ENCODE results near the gene ADAT3. TPM values are rescaled to one million over a fixed set of nuclear protein-coding genes. Genes with fewer than 3 reads are reported as not detected.

The ADAT3 gene
- total RNA-seq (2014; rRNA removed; shearing (Covaris generic)), result 4.7 and 4.8 TPM in 2 replicates

GRCh38 chr19:1905110-1905862 lies at the start of gene ADAT3, which contains the start of gene SCAMP4:
ADAT3 (plus strand) TSS chr19:1905399; CDS start chr19:1912048, 6,649 bp downstream.
SCAMP4 (plus strand) TSS chr19:1905399; CDS start chr19:1915020, 9,621 bp downstream.
- H3K9me3 ChIP-seq (replicated peaks), result no peaks in the 10 kb centered on the region

GRCh38 chr19:1855828-1856255 lies 49.4 kb upstream of the ADAT3 start:
- Histone ChIP-seq H3K4me3 (peak overlapping the region; percentile 65), H3K36me3 (no peaks in the 10 kb centered on the region), H3K27ac (peak overlapping the region; percentile 56), H3K27me3 (no peaks in the 10 kb centered on the region), H3K4me1 (peaks cover 15% of the 10 kb centered on the region), H3K9me3 (replicated peaks) (no peaks in the 10 kb centered on the region)
- no peak for DNase-seq

More at GRCh38 chr19:1905110-1905862, at the start of gene ADAT3, which contains the start of gene SCAMP4:
- Histone ChIP-seq H3K36me3 (no peaks in the 10 kb centered on the region), H3K27ac (peak within 1 kb of the TSS; percentile 56), H3K27me3 (no peaks in the 10 kb centered on the region), H3K4me1 (peaks cover 14% of the 10 kb centered on the region), H3K4me3 (peak within 1 kb of the TSS; percentile 71)
- DNase-seq, result peak; percentile 98 to 99

DNA sequence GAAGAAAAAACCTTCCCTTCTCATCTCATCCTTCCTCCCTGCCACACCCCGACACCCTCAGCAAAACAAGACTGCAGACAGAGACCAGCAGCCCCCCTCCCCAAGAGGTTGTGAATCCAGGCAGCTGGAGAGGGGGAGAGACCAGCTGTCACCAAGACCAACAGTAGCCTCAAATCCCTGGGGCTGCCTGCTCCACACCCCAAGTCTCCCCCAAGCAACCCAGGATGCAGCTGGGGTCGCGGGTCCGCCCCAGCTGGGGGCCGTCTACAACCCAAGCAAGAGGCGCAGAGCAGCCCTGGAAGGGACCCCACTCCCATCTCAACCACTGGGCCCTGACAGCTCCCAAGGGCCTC lies 48.9 kb upstream of the ADAT3 start:
- Histone ChIP-seq H3K27me3 (no peaks in the 10 kb centered on the region), H3K27ac (peak overlapping the region; percentile 56), H3K9me3 (replicated peaks) (no peaks in the 10 kb centered on the region), H3K4me1 (peaks cover 15% of the 10 kb centered on the region), H3K4me3 (peak overlapping the region; percentile 65), H3K36me3 (no peaks in the 10 kb centered on the region)
- DNase-seq, result peak; percentile 49 to 57

- DNase-seq, result peak; percentile 56 to 64
- Histone ChIP-seq H3K9me3 (replicated peaks) (no peaks in the 10 kb centered on the region), H3K27me3 (no peaks in the 10 kb centered on the region), H3K27ac (peak overlapping the region; percentile 56), H3K36me3 (no peaks in the 10 kb centered on the region), H3K4me3 (peak overlapping the region; percentile 65), H3K4me1 (peaks cover 15% of the 10 kb centered on the region)
These were observed 48.2 kb upstream of the ADAT3 start for GRCh38 chr19:1856698-1857603.

GRCh38 chr19:1857648-1858326 lies 47.4 kb upstream of the ADAT3 start:
- no peak for DNase-seq
- Histone ChIP-seq H3K27me3 (no peaks in the 10 kb centered on the region), H3K4me3 (peak overlapping the region; percentile 65), H3K36me3 (no peaks in the 10 kb centered on the region), H3K4me1 (peaks cover 15% of the 10 kb centered on the region), H3K27ac (peak overlapping the region; percentile 56), H3K9me3 (replicated peaks) (no peaks in the 10 kb centered on the region)

DNA sequence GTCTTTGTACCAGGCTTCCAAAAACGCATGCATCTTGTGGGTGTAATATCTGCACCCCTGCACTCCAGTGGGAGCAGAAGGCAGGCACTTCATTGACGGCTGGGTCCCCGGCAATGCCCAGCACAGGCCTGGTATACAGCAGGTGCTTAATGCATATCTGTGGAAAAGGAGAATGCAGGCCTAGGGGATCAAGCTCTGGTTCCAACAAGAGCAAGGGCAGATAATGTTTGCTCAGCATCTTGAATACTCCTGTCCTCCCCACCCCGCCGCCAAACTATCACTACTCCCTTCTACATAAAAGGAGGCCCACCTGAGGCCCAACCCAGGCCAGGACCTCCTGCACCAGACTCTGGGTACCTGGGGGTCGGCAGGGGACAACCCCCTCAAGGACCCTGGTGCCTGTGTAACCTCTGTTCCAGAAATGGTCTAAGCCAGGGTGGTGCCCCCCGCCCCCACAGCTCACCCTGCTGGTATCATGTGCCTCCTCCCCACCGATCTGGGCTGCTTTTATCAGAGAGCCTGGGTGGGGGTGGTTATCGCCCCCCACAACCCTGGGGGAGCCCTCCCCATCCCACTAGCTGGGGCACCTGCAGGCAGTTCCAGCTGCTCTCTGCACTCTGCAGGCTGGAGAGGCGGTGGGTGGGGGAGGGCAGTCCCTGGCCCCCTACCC lies 46.7 kb upstream of the ADAT3 start:
- no peaks in the 10 kb centered on the region for H3K9me3 ChIP-seq (replicated peaks)
- H3K27me3 ChIP-seq, result no peaks in the 10 kb centered on the region
- no peak overlapping the region for H3K27ac ChIP-seq
- no peak overlapping the region for H3K4me3 ChIP-seq
- no peaks in the 10 kb centered on the region for H3K36me3 ChIP-seq
- no peak for DNase-seq
- H3K4me1 ChIP-seq, result peaks cover 15% of the 10 kb centered on the region

DNA sequence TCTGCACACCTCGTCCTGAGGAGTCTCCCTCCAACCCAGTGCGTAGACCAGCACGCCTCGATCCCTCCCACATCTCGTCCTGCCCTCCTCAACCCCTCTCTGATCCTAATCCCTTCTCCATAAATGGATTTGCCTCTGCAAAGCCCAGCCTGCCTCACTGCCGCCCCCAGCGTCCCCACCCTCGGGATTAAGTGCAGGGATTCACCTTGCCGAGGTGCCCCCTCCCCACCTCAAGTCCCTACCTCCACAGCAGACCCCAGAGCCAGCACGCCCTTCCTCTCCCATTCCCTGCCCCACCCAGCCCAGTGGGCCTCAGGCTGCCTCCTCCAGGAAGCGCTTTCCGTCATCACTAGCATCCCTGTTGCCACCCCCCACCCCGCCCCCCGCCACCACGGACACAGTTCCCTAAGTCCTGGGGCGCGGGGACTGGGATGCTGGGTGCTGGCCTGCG lies 45.8 kb upstream of the ADAT3 start:
- Histone ChIP-seq H3K27ac (no peak overlapping the region), H3K4me1 (peaks cover 15% of the 10 kb centered on the region), H3K36me3 (no peaks in the 10 kb centered on the region), H3K4me3 (no peak overlapping the region), H3K27me3 (no peaks in the 10 kb centered on the region), H3K9me3 (replicated peaks) (no peaks in the 10 kb centered on the region)
- no peak for DNase-seq

DNA sequence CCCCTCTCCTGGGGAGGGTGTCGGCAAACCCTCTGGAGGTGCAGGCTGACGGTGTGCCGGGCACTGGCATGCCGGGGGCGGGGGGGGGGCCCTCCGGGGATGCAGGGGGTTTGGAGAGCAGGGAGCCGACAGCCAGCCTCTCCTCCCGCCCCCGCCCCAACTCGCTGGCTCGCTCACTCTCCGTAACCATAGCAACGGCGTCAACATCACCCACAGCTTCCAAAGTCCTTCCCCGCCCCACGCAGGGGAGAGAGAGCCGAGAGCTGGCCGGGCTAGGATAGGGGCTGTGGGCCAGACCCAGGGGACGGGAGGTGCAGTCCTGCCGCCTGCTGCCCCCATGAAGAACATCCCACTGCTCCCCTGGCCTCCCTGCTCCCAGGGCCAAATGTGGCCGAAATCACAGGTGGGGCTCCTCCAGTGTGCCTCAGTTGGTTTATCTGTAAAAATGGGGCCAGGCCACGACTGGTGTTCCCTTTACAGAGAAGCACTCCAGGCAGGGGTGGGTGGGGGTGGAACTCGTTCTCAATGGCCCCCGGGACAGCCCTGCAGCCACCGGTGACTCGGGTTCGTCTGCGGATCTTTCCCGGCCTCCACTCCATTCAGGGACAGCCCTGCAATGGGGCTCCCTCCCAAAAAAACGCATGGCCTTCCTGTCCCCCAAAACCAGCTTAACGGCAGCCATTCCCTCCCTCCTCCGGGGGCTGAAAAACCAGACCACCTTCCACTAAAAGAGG lies 45.0 kb upstream of the ADAT3 start:
- H3K27me3 ChIP-seq, result no peaks in the 10 kb centered on the region
- H3K27ac ChIP-seq, result no peak overlapping the region
- DNase-seq, result peak; percentile 62 to 65
- no peaks in the 10 kb centered on the region for H3K9me3 ChIP-seq (replicated peaks)
- peaks cover 10% of the 10 kb centered on the region for H3K4me1 ChIP-seq
- H3K4me3 ChIP-seq, result no peak overlapping the region
- H3K36me3 ChIP-seq, result no peaks in the 10 kb centered on the region

DNA sequence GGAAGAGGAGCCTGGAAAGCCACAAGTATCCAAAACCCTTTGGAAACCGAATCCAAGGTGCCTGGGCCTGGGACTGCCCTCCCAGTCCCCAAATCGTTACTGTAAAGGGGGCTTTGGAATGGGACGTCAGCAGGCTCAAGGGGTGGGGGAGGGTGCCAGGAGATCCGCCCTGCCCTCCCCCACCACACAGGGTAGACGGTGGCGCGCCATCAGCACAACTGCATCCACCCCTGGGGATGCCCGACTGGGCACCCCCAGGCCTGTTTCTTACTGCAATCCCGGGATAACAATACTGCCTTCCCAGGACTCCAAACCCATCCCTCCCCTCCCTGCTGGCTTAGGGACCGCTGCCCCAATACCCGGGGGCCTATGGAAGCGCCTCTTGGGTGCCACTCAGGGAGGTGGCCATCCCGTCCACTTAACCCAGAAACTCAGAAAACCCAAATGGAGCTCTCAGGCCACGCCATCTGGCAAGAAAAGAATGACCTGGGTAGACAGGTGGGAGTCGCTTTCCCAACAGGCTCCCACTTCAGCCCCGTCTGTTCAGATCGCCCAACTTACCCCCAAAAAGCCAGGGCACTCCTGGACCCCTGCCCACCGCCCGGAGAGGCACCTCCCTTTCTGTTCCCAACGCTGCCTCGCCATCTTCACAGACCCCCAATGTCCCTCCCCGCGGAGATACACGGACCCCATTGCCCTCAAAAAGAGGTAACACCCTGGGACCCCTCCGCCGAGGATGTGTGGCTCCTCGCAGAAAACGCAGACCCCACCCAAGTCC lies 44.2 kb upstream of the ADAT3 start:
- H3K4me1 ChIP-seq, result peaks cover 4% of the 10 kb centered on the region
- no peak for DNase-seq
- H3K27ac ChIP-seq, result no peak overlapping the region
- H3K27me3 ChIP-seq, result no peaks in the 10 kb centered on the region
- no peaks in the 10 kb centered on the region for H3K36me3 ChIP-seq
- H3K4me3 ChIP-seq, result no peak overlapping the region
- no peaks in the 10 kb centered on the region for H3K9me3 ChIP-seq (replicated peaks)

- H3K9me3 ChIP-seq (replicated peaks), result no peaks in the 10 kb centered on the region
- H3K4me1 ChIP-seq, result peaks cover 3% of the 10 kb centered on the region; the same call in 1 of the 2 replicates
- no peak for DNase-seq
- H3K4me3 ChIP-seq, result peak overlapping the region; percentile 76
- no peaks in the 10 kb centered on the region for H3K27me3 ChIP-seq
- no peaks in the 10 kb centered on the region for H3K36me3 ChIP-seq
- no peak overlapping the region for H3K27ac ChIP-seq
These were observed 43.6 kb upstream of the ADAT3 start for GRCh38 chr19:1861599-1862031.

GRCh38 chr19:1862068-1862423 lies 43.2 kb upstream of the ADAT3 start:
- Histone ChIP-seq H3K4me3 (peak overlapping the region; percentile 76), H3K9me3 (replicated peaks) (no peaks in the 10 kb centered on the region), H3K27me3 (no peaks in the 10 kb centered on the region), H3K36me3 (no peaks in the 10 kb centered on the region), H3K4me1 (peaks cover 3% of the 10 kb centered on the region; the same call in 1 of the 2 replicates), H3K27ac (no peak overlapping the region)
- no peak for DNase-seq

DNA sequence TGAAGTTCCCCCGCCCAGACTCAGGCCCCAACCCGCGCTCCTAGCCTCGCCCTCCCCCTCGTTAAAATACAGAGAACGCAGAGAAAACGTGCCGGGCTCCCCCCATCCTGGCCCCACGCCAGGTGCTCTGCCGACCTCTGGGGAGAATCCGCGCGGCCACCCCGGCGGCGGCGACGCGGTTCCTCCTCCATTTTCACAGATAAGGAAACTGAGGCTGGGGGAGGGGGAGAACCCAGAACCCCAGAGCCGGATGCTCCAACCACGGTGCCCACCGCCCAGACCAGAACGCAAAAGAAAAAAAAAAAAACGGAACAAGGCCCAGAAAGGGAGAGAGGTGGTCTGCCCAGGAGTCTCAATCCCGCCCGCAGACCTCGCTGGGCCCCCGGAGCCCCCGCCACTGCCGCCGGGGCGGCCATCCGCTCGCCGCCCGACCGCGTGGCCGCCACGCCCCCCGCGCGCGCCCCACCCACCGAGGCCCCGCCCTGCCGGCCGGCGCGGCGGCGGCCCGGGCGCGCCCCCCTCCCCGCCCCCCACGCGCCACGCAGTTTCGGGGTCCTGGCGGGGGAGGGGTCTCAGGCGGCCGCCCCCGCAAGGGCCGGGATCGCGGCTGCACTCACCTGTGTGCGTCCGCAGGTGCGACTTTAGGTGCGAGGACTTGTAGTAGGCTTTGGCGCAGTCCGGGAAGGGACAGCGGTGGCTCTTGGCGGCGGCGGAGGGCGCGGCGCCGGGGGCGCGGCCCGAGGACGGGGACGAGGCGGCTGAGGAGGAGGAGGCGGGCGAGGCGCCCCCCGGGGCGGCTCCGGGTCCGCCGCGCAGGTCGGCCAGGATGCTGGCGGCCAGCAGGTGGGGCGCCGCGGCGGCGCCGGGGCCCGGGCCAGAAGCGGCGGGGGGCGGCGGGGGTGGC lies 42.5 kb upstream of the ADAT3 start:
- Histone ChIP-seq H3K4me1 (peaks cover under 1% of the 10 kb centered on the region; the same call in 1 of the 2 replicates), H3K9me3 (replicated peaks) (no peaks in the 10 kb centered on the region), H3K27ac (no peak overlapping the region), H3K27me3 (no peaks in the 10 kb centered on the region), H3K4me3 (peak overlapping the region; percentile 76), H3K36me3 (no peaks in the 10 kb centered on the region)
- no peak for DNase-seq
